Esophagus squamous epithelium (tissue), 4 donors: ENCODE measurements around the gene SCNN1B.

Experiments
- POLR2A ChIP-seq, 4 donors: fragments of 450-650 bp; IDR thresholded peaks; one replicate each; pipeline ENCODE4 v1.6.1; 2017; ENCODE audit warnings: antibody characterized with exemption in 4 of 4, mild to moderate bottlenecking in 4 of 4, moderate library complexity in 3 of 4
- TF ChIP-seq, protein P1 (sequence below), 6 experiments: fragments of 450-650 bp in 4 of 6; fragments of 200-600 bp in 2 of 6; sonication (generic) in 2 of 6; IDR thresholded peaks; one replicate each; pipeline ENCODE4 v1.5.1; 2016 to 2019; ENCODE audit warnings: antibody characterized with exemption in 6 of 6, mild to moderate bottlenecking in 4 of 6, moderate library complexity in 4 of 6

DNA sequence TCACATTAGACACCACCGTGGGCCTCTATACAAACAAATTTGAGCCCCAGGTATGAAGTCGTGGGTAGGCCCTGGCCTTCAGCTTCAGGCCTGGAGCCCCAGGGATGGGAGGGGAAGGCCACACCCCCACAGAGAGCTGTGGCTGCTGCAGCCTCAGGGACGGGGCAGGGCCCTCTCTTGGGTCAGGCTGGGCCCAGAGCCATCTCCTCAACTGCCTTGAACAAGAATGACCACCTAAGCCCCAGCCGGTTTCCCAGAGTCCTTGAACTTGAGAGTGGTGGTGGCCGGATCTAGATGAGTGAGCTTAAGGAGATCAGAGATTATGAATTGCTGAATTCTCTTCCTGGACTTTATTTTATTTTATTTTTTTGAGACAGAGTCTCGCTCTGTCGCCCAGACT lies 18.6 kb downstream of the SCNN1B start:
- TF ChIP-seq, protein P1, sequence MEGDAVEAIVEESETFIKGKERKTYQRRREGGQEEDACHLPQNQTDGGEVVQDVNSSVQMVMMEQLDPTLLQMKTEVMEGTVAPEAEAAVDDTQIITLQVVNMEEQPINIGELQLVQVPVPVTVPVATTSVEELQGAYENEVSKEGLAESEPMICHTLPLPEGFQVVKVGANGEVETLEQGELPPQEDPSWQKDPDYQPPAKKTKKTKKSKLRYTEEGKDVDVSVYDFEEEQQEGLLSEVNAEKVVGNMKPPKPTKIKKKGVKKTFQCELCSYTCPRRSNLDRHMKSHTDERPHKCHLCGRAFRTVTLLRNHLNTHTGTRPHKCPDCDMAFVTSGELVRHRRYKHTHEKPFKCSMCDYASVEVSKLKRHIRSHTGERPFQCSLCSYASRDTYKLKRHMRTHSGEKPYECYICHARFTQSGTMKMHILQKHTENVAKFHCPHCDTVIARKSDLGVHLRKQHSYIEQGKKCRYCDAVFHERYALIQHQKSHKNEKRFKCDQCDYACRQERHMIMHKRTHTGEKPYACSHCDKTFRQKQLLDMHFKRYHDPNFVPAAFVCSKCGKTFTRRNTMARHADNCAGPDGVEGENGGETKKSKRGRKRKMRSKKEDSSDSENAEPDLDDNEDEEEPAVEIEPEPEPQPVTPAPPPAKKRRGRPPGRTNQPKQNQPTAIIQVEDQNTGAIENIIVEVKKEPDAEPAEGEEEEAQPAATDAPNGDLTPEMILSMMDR (IDR thresholded peaks at IDR 0.05) = no peak
- TF ChIP-seq POLR2A (IDR thresholded peaks at IDR 0.05) = no peak
